HG02759 (cell line): Measurements from ENCODE around the gene CCDC92.

Experiments used
- ATAC-seq: cut with Tn5 transposase; IDR thresholded peaks from one replicate; pipeline ENCODE4 v1.9.1; 2021; ENCODE audit warnings: mild to moderate bottlenecking, moderate library complexity; ENCODE audit not compliant: unreplicated experiment

The CCDC92 gene

GRCh38 chr12:123976227-123976826, 3.7 kb upstream of the CCDC92 start:
- no peak for ATAC-seq

DNA sequence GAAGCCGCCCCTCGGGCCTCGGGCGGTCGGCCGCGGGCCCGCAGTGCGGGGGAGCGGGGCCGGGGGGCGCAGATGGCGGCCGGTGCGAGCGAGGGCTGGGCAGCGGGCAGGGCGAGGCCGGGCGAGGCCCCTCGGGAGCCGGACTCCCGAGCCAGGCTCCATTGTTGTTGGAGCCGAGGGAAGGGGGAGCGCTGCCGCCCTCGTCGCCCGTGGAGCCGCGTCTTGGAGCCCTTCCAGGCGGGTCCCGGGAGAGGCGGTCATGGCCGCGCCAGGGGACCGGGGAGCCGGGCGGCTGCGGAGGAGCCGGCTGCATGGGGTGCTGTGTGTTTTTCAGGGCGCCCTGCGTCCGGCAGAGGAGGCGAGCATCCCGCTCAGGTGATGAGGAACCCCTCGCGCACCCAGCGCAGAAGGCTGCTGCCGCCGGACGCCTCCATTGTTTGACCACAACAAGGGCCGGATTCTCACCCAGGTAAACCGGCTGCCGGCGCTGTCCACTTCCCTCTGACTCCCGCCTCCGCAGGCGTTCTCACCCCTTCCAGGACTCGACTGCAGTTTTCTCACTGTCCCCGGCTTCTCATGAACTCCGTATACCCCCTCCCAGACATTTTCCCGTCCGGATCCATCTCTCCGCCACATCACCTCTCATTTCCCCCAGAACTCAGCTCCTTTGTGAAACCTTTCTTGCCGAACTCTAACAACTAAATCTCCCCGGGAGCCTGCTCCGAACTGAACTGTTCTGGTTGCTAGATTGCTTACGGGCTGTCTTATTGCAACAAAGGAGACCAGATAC, 1.1 kb upstream of the CCDC92 start:
- ATAC-seq = peak; percentile 4

DNA sequence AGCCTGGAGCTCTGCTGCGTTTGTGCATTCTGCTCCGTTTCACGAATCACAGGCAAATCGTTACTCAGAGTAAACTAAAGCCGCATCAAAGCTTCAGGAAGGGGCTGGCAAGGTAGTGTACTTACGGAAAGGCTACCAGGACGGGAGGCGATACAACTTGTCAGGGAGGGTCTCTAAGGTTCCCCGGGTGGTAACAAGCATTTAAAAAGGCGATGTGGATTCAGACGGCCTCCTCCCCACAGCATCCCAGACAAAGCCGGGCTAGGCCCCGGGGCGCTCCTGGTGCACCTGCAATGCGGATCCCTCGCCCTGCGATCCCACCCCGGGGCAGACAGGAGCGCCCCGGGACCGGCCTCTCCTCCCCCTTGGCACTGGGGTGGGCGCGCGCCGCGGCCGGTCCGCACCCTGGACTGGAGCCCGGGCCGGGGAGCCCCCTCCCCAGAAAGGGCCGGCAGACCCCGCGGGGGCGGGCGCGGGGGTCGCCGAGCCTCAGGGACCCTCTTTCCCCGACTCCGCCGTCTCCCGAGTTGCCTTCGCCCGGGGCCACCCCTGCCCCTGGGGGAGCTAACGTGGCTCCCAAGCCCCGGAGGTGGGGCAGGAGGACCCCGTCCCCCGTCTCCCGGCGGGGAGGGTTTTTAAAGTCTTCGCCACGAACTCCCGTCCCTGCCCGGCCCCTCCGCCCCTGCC, 718 bp downstream of the CCDC92 start:
- peak; percentile 4 for ATAC-seq

DNA sequence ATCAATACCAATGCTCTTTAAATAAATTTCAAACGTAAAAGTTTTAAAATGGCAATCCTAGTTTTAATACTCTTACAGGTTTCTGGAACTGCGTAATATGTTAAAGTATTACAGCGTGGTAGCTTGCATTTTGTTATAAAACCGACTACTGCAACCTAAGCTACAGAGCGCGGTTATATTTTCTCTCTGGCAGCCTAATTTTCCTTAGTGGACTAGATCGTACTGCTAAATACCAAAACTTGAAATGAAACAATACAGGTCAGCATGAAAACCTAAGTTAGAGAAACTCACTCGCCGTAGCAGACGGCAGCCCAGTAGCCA, 1.2 kb downstream of the CCDC92 start:
- ATAC-seq = no peak

DNA sequence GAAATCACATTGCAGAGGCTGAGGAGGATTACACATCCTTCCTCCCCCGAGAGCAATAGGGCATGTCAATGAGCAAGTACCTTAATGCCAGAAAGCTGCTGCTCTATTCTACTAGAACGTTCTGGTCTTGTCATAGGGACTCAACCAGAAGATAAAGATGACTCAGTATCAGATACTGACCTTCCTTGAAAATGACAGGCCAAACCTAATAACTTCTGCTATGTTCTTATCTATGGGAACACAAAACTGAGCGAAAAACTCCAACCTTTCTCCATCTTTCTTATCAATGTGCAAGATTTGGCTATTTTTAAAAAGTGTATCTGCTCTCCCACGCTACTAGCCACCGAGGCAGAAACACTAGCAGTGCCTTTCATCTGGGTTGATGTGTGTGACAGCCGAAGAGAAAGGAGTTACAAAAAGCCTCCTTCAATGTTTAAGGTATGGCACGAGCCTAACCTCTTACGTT, 5.5 kb downstream of the CCDC92 start:
- no peak for ATAC-seq

GRCh38 chr12:123966596-123966995, 6.0 kb downstream of the CCDC92 start:
- ATAC-seq = no peak

GRCh38 chr12:123965382-123965781, 7.2 kb downstream of the CCDC92 start:
- no peak for ATAC-seq

DNA sequence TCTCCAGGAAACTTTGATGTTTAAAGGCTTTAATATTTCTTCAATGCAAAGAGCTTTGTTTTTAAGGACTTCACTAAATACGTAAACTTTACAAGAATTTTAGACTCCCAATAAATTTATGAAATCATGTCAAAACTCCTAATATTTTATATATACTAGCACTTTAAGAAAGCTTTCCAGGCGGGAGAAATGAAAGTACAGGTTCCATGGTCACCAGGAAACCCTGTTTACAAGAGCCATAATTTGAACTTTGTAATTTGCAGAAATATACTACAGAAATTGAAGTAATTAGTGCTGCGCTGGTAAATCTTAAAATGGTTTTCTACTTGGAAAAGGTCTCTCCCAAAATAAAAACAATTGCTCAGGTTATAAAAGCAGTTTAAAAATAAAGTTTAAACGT, 8.8 kb downstream of the CCDC92 start:
- ATAC-seq = no peak

DNA sequence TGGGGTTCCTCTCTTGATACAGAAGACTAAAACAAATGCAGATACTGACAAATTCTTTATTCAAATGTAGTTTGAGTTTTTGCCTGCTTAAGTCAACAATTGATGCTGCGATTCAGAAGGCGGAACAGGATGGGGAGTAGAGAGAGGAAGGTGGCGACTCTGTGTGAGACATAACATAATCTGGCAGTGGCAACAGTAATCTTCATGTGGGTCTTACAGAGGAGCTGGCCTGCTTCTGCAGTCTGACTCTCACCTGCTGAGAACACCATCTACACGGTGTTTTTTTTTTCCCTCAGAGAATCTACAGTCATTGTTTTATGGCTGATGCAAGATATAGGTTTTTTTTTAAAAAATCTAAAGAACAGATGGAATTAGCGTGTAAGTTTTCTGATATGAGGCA, 10.1 kb downstream of the CCDC92 start:
- no peak for ATAC-seq

DNA sequence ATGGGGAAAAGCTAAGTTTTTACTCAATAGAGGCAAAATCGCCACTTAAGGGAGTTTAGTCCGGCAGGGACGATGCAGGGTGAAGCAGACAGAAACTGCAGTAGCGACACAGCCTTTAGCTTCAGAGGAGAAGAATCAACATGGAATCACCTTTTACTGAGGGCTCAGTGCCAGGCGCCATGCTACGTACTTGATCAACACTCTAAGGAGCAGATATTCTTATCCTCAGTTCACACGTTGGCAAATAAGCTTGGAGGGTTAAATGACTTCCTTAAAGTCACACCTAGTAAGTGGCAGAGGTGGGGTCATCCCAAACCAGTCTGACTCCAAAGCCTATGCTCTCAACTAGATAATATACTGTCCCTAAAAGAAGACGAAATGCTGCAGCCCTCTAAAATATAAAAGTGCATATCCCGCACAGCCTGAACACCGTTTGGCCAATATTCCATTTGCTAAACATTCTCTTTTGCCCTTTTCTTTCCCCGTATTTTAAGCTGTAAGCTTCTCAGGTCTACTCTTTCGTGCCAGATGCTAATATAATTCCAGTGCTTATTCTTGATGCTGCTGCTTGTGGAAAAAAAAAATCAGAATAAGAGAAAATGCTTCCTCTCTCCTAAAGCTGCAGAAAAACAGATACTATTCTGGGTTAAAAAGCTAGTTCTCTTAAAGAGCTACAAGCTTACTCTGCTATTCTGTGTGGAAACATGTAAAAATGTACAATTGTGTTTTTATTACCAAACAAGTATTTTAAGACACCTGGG, 10.9 kb downstream of the CCDC92 start:
- ATAC-seq = no peak

GRCh38 chr12:123960856-123961255, 11.8 kb downstream of the CCDC92 start:
- ATAC-seq = no peak

DNA sequence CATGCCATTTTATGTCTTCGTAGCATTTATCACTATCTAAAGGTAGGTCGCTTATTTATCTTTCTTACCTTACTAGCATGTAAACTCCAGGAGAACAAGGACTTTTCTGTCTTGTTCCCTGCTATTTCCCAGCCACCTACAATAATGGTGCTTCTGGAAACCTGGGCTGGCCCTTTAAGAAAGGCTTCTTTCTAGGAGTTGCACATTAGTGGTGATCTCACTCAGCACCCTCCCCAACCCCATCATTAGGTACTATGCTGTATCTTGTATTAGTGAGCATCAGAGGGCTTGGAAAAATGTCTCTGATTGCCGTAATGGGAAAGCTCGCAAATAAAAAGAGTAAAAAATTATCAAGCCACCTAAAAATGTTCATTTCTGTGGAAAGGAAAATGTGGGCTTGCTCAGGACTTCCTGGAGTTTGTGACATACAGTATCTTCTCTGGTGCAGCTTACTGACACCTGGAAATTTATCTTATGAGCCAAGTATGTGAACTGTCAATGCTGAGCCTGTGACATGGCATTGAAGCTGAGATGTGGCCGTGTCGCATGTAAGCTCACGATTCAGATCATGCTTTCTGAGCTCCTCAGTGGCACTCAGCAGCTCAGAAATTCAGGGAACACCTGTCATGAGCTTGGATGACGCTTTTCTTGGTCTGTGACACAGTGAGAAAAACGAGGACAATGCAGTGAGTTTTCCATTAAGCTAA, 12.4 kb downstream of the CCDC92 start:
- no peak for ATAC-seq

DNA sequence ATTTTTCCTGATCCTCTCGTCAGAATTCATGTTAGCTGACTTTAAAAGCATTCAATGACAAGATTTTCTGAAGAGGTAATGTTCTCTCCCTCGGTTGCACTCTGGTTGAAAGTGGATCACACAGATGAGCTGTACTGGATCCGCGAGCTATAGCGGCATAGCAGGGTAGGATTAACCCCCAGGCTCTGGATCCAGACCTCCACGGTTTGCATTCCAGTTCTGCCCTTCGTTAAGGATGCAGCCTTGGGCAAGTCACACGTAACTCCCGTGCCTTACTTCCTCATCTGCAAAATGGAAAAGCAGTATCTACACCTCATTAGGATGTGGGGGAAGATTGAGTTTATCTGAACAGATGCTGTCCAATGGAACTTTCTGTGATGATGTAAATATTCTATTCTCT, 13.8 kb downstream of the CCDC92 start:
- no peak for ATAC-seq

- ATAC-seq = no peak
These were observed 14.2 kb downstream of the CCDC92 start for GRCh38 chr12:123958462-123958861.

DNA sequence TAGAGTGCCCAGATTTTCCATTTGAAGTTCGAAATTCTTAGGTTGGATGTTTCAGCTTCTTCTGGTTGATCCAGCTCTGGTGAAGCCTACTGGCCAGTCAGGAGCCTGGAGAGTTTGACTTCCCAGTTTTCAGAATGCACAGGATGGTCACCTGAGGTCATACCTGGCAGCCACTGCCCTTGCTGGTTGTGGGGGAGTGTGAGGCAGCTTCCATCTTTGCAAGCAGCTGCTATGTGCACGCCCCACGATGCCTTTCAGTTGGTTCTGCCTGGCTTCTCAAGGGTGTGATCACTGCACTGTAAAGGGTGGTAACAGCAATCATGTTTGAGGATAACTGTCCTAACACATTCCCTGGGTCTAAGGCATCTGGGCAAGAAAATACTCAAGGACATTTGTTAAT, 15.4 kb downstream of the CCDC92 start:
- no peak for ATAC-seq

GRCh38 chr12:123956249-123956648, 16.4 kb downstream of the CCDC92 start:
- no peak for ATAC-seq

- no peak for ATAC-seq
These were observed 17.8 kb downstream of the CCDC92 start for GRCh38 chr12:123954647-123955350.

DNA sequence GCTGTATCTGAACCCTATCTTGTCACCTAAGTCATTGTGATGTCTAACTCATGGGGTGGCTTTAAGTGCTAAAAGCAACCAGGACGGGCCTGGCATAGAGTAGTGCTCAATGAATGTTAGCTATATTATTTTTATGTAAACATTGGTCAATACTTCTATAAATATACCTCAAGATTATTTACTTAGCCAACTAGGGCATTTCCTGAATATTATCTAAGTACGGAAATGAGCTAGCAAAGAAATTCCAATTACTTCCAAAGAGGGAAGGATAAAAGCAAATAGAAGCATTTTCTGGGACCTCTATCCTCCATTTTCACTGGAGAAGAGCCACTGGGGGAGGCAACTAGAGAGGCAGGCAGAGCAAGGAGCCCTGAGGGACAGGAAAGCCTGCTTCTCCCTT, 20.6 kb downstream of the CCDC92 start:
- ATAC-seq = no peak

- ATAC-seq = no peak
These were observed 21.2 kb downstream of the CCDC92 start for GRCh38 chr12:123951467-123951866.
